ENCODE data around the gene MEGF8.

Gene MEGF8

GRCh38 chr19:42348211-42348610 is 22.8 kb downstream of the MEGF8 start:
- DNase-seq (ENCODE audit: extremely low read depth, low read depth), result no peak
- TF ChIP-seq CTCF (IDR thresholded peaks at IDR 0.05; ENCODE audit: low read depth, low read length, missing control alignments), result no peak
- no peak overlapping the region for H3K4me3 ChIP-seq (replicated peaks; ENCODE audit: low read depth, low read length)

- no peak for DNase-seq (ENCODE audit: extremely low read depth, low read depth)
- H3K4me3 ChIP-seq (replicated peaks; ENCODE audit: low read depth, low read length), result no peak overlapping the region
- TF ChIP-seq CTCF (IDR thresholded peaks at IDR 0.05; ENCODE audit: low read depth, low read length, missing control alignments), result no peak
These were observed 24.1 kb downstream of the MEGF8 start for GRCh38 chr19:42349378-42350107.

- H3K4me3 ChIP-seq (replicated peaks; ENCODE audit: low read depth, low read length), result no peak overlapping the region
- TF ChIP-seq CTCF (IDR thresholded peaks at IDR 0.05; ENCODE audit: low read depth, low read length, missing control alignments), result no peak
- no peak for DNase-seq (ENCODE audit: extremely low read depth, low read depth)
These were observed 25.0 kb downstream of the MEGF8 start for GRCh38 chr19:42350417-42350816.

- H3K4me3 ChIP-seq (replicated peaks; ENCODE audit: low read depth, low read length), result no peak overlapping the region
- no peak for TF ChIP-seq CTCF (IDR thresholded peaks at IDR 0.05; ENCODE audit: low read depth, low read length, missing control alignments)
- no peak for DNase-seq (ENCODE audit: extremely low read depth, low read depth)
These were observed 25.8 kb downstream of the MEGF8 start for GRCh38 chr19:42351079-42351735.

GRCh38 chr19:42352301-42353259 is 27.1 kb downstream of the MEGF8 start:
- peak; percentile 24 for DNase-seq (ENCODE audit: extremely low read depth, low read depth)
- TF ChIP-seq CTCF (IDR thresholded peaks at IDR 0.05; ENCODE audit: low read depth, low read length, missing control alignments), result no peak
- H3K4me3 ChIP-seq (replicated peaks; ENCODE audit: low read depth, low read length), result no peak overlapping the region

- H3K4me3 ChIP-seq (replicated peaks; ENCODE audit: low read depth, low read length), result no peak overlapping the region
- TF ChIP-seq CTCF (IDR thresholded peaks at IDR 0.05; ENCODE audit: low read depth, low read length, missing control alignments), result no peak
- DNase-seq (ENCODE audit: extremely low read depth, low read depth), result no peak
These were observed 28.0 kb downstream of the MEGF8 start for GRCh38 chr19:42353341-42354015.

Measured in HFF-Myc (cell line).